Thyroid gland (tissue), 4 donors: ENCODE results near the gene TUBD1. TPM values are rescaled to one million over a fixed set of nuclear protein-coding genes. Genes with fewer than 3 reads are reported as not detected.

Experiments used
- DNase-seq, 2 donors: peaks; one replicate each; pipeline ENCODE4 v3.0.0-alpha.2; 2019
- H3K27ac ChIP-seq, 3 donors: fragments of 200-600 bp; sonication (generic); 1 replicate in 2 of 3; 2 replicates in 1 of 3; pipeline ENCODE4 v1.5.1; 2016 to 2019; ENCODE audit warnings: mild to moderate bottlenecking in 1 of 3, moderate library complexity in 1 of 3
- H3K27me3 ChIP-seq: fragments of 200-600 bp; sonication (generic); one replicate; pipeline ENCODE4 v1.5.1; 2019
- H3K36me3 ChIP-seq, 2 donors: fragments of 200-600 bp; sonication (generic); one replicate each; pipeline ENCODE4 v1.5.1; 2016 to 2019
- H3K4me1 ChIP-seq, 2 donors: fragments of 200-600 bp; sonication (generic); one replicate each; pipeline ENCODE4 v1.5.1; 2017 to 2019
- H3K4me3 ChIP-seq, 3 donors: fragments of 200-600 bp; sonication (generic); replicated peaks in 1 of 3; 1 replicate in 2 of 3; 2 replicates in 1 of 3; pipeline ENCODE4 v1.5.1; 2016; ENCODE audit warnings: mild to moderate bottlenecking in 1 of 3
- H3K9me3 ChIP-seq: fragments of 200-600 bp; sonication (generic); one replicate; pipeline ENCODE4 v1.5.1; 2017
- POLR2A ChIP-seq, 2 donors: fragments of 450-650 bp; IDR thresholded peaks; one replicate each; pipeline ENCODE4 v1.6.1; 2017; ENCODE audit warnings: antibody characterized with exemption in 2 of 2, mild to moderate bottlenecking in 2 of 2, moderate library complexity in 1 of 2
- WGBS, 2 donors: methylation state at CpG; one replicate each; pipeline ENCODE4 v1.1.5; 2017; 5-methylcytosine and 5-hydroxymethylcytosine counted together
- intact Hi-C: fragments of 100-400 bp; cut with DNase I; formaldehyde crosslinking; loops from one replicate; pipeline ENCODE4 v1.15.1; 2023
- total RNA-seq, 4 donors: library from RNA; depleted of rRNA; stranded (reverse); fragments of >200 nt; gene quantifications; one replicate each; pipeline ENCODE4 v1.2.3, GENCODE V29; 2016
- TF ChIP-seq, protein P1 (sequence below), 6 experiments: fragments of 200-600 bp in 3 of 6; fragments of 450-650 bp in 3 of 6; sonication (generic) in 3 of 6; IDR thresholded peaks; one replicate each; pipeline ENCODE4 v1.5.1; 2016 to 2019; ENCODE audit warnings: antibody characterized with exemption in 6 of 6, mild to moderate bottlenecking in 2 of 6, inconsistent platforms in 1 of 6, moderate library complexity in 1 of 6

TUBD1 gene
- total RNA-seq, 4 donors from 2014 or later, result 11.2 to 28.4 (median 17.9) TPM

DNA sequence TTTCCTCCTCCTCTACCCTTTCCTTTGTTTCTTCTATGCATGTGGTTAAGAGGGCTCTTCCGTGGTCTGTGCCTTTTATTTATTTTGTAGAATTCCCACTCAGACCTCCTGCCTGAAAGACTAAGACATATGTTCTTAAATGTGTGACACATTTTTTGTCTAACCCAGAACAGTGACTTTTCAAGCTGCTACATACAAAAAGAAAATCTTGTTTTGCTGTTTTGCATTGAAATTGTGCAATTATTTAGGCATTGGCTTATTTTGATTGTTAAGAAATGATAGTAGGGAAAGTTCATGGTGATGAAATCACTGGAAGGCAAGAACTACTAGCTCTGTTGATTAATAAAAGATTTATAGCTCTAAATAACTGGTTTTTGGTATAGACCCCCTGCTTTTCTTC lies 76.8 kb downstream of the TUBD1 start:
- intact Hi-C loops, result no loop called here
- H3K27ac ChIP-seq, result no peak overlapping the region
- H3K27me3 ChIP-seq, result no peaks in the 10 kb centered on the region
- DNase-seq, result no peak
- 48 to 61% methylated on average over 1 of the region's 1 CpG for WGBS, 2 donors
- no peak overlapping the region for H3K4me3 ChIP-seq
- no peaks in the 10 kb centered on the region for H3K4me1 ChIP-seq
- H3K36me3 ChIP-seq, result peaks cover 0 to 10% of the 10 kb centered on the region in 2 donors
- TF ChIP-seq, protein P1, sequence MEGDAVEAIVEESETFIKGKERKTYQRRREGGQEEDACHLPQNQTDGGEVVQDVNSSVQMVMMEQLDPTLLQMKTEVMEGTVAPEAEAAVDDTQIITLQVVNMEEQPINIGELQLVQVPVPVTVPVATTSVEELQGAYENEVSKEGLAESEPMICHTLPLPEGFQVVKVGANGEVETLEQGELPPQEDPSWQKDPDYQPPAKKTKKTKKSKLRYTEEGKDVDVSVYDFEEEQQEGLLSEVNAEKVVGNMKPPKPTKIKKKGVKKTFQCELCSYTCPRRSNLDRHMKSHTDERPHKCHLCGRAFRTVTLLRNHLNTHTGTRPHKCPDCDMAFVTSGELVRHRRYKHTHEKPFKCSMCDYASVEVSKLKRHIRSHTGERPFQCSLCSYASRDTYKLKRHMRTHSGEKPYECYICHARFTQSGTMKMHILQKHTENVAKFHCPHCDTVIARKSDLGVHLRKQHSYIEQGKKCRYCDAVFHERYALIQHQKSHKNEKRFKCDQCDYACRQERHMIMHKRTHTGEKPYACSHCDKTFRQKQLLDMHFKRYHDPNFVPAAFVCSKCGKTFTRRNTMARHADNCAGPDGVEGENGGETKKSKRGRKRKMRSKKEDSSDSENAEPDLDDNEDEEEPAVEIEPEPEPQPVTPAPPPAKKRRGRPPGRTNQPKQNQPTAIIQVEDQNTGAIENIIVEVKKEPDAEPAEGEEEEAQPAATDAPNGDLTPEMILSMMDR (IDR thresholded peaks at IDR 0.05), result no peak
- TF ChIP-seq POLR2A (IDR thresholded peaks at IDR 0.05), result no peak
- no peaks in the 10 kb centered on the region for H3K9me3 ChIP-seq

DNA sequence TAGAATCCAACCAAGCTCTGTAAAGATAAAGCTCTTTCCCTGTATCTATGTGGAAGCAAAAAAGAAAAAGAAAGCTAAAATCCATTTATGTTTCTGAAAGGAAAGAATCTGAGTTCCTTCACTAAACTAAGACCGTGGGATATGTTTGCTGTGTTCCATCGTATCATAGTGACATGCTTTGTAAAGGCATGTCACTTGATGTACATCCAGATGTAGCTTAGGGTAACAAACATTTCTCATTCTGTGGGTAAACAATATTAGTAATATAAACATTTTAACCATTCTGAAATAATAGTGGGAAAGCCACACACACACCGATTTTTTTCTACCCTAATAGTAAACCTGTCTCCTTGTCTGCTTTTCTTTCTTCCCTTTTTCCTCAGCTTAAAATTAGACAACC lies 78.1 kb downstream of the TUBD1 start:
- H3K36me3 ChIP-seq, result peaks cover 0 to 5% of the 10 kb centered on the region in 2 donors
- DNase-seq, result no peak
- no peaks in the 10 kb centered on the region for H3K27me3 ChIP-seq
- intact Hi-C loops, result no loop called here
- TF ChIP-seq, protein P1 (IDR thresholded peaks at IDR 0.05), result no peak
- TF ChIP-seq POLR2A (IDR thresholded peaks at IDR 0.05), result no peak
- no peaks in the 10 kb centered on the region for H3K4me1 ChIP-seq
- H3K27ac ChIP-seq, result no peak overlapping the region
- WGBS, 2 donors, result 92 to 96% methylated on average over 3 of the region's 3 CpGs
- H3K4me3 ChIP-seq, result no peak overlapping the region
- H3K9me3 ChIP-seq, result no peaks in the 10 kb centered on the region

DNA sequence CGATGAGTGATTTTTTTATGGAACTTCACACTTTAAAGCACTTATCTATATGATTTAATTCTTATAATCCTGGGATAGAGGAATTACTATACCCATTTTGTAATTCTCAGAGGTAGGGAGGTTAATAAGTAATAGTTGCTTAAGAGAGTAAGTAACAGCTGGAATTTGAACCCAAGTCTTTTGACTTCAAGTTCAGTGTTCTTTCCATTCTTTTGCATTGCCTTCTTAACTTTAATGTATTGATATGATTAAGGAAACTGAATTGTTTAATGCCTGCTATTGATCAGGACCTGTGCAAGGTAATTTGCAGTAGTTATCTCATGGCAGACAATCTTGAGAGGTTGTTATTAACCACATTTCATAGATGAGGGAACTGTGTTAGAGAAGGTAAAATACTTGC lies 78.5 kb downstream of the TUBD1 start:
- H3K4me3 ChIP-seq, result no peak overlapping the region
- 96 to 100% methylated on average over 1 of the region's 1 CpG for WGBS, 2 donors
- no peak overlapping the region for H3K27ac ChIP-seq
- intact Hi-C loops, result no loop called here
- DNase-seq, result no peak
- no peaks in the 10 kb centered on the region for H3K27me3 ChIP-seq
- H3K36me3 ChIP-seq, result peaks cover 0 to 5% of the 10 kb centered on the region in 2 donors
- no peaks in the 10 kb centered on the region for H3K9me3 ChIP-seq
- TF ChIP-seq, protein P1 (IDR thresholded peaks at IDR 0.05), result no peak
- no peak for TF ChIP-seq POLR2A (IDR thresholded peaks at IDR 0.05)
- H3K4me1 ChIP-seq, result no peaks in the 10 kb centered on the region

DNA sequence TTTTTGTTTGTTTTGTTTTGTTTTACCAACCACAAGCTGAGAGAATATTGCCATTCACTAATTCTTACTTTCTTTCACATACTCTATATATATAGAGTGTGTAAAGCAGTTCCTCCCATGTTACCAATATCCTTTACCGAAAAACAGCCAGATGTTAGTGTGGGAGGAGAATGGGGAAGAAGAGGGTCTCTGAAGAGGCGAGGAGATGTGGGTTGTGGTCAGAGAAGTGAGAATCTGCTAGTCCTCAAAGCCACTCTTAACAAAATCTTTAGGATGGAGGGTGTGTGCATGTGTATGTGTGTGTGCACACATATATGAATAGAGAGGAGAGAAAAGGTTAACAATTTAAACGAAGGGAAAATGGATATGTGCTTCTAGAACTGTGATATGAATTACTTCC lies 80.6 kb downstream of the TUBD1 start:
- DNase-seq, result no peak
- WGBS, 2 donors, result 93 to 96% methylated on average over 3 of the region's 3 CpGs

DNA sequence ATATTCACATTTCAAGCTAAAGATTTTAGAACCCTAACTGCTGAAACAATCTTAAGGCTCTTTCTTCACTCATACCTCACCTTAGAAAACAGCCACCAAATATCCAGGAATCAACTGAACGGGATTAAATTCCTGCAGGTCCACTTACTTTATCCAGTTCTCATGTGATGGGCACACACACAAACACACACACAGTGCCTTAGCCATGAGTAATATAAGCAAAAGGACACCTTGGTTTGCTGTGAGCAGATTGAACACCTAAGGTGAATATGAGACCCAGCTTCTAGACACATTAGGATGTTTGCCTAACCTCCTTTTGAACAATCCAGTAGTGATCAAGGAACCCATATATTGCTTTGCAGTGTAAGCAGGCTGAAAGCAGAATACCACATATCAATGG lies 81.5 kb downstream of the TUBD1 start:
- TF ChIP-seq POLR2A (IDR thresholded peaks at IDR 0.05), result no peak
- TF ChIP-seq, protein P1 (IDR thresholded peaks at IDR 0.05), result no peak
- H3K27ac ChIP-seq, result no peak overlapping the region
- WGBS, 2 donors, result 84 to 90% methylated on average over 1 of the region's 1 CpG
- H3K4me1 ChIP-seq, result no peaks in the 10 kb centered on the region
- no peaks in the 10 kb centered on the region for H3K27me3 ChIP-seq
- H3K9me3 ChIP-seq, result no peaks in the 10 kb centered on the region
- no peak for DNase-seq
- peaks cover 0 to 5% of the 10 kb centered on the region in 2 donors for H3K36me3 ChIP-seq
- intact Hi-C loops, result no loop called here
- H3K4me3 ChIP-seq, result no peak overlapping the region

More for the DNA sequence above, 80.6 kb downstream of the TUBD1 start:
- intact Hi-C loops, result no loop called here
- no peaks in the 10 kb centered on the region for H3K9me3 ChIP-seq
- no peak overlapping the region for H3K4me3 ChIP-seq
- TF ChIP-seq, protein P1 (IDR thresholded peaks at IDR 0.05), result no peak
- TF ChIP-seq POLR2A (IDR thresholded peaks at IDR 0.05), result no peak
- H3K4me1 ChIP-seq, result no peaks in the 10 kb centered on the region
- H3K27me3 ChIP-seq, result no peaks in the 10 kb centered on the region
- H3K27ac ChIP-seq, result no peak overlapping the region
- peaks cover 0 to 5% of the 10 kb centered on the region in 2 donors for H3K36me3 ChIP-seq
